ENCODE results near the gene CFAP77. TPM values are rescaled to one million over a fixed set of nuclear protein-coding genes. Genes with fewer than 3 reads are reported as not detected.

Gene CFAP77
- total and polyA plus RNA-seq, 9 donors: 0.11 to 0.16 (median 0.12) TPM; not detected in 6

DNA sequence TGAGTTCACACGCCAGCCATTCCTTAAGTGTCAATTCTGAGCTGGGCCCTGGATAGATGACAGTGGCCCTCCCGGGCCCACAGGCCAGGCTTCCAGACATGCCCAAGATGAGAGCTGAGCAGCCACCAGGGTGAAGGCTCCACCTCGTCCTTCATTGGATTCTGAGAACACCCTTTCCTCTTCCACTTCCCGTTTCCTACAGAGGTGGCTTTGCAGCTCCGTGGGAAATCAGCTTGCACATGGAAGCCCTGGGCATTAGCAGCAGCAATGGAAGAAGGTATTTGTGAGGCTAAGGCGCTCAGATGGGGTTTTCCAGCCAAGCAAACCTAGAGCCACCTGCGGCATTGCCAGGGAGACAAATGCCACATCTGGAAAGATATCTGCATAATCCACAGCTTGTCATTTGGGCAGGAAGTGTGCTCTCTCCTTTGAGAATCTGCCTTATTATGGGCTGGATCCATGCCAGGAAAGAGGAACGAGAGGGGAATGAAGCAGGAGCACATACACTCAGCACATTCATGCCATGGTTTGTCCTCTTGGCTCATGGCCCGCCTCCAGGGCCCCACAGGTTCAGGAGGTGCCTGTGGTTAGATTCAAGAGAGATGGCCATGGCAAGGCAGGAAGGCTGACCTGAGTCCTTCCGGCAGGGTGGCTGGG is 34.1 kb downstream of the CFAP77 start:
- peaks cover 19% of the 10 kb centered on the region for H3K27me3 ChIP-seq (ENCODE audit: control insufficient read depth, insufficient read depth, low read length)
- H3K9me3 ChIP-seq (replicated peaks; ENCODE audit: control insufficient read depth, low read depth, low read length): no peaks in the 10 kb centered on the region
- DNase-seq: peak; percentile 11
- 59% methylated on average over 7 of the region's 10 CpGs for WGBS (ENCODE audit: insufficient coverage)
- no peaks in the 10 kb centered on the region for H3K4me1 ChIP-seq (ENCODE audit: control insufficient read depth, insufficient read depth, low read length)
- no peak overlapping the region for H3K27ac ChIP-seq (ENCODE audit: low read length)
- H3K36me3 ChIP-seq (ENCODE audit: control insufficient read depth, insufficient read depth, low read length): no peaks in the 10 kb centered on the region
- H3K4me3 ChIP-seq (ENCODE audit: low read length): no peak overlapping the region

DNA sequence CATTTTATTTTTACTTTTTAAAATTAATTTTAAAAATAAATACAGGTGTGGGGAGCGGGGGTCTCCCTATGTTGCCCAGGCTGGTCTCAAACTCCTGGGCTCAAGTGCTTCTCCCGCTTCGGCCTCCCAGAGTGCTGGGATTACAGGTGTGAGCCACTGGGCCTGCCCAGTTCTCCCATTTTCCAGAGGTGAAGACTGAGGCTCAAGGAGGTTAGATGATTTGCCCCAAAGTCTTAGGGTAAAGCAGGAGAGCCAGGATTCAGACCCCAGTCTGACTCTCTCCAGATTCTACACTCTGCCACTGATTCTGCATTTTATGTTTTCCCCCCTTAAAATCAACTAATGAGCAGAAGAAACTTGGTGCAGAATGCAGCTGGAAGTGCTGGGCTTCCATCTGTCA is 36.9 kb downstream of the CFAP77 start:
- no peak overlapping the region for H3K27ac ChIP-seq (ENCODE audit: low read length)
- H3K4me1 ChIP-seq (ENCODE audit: control insufficient read depth, insufficient read depth, low read length): no peaks in the 10 kb centered on the region
- WGBS (ENCODE audit: insufficient coverage): 80% methylated on average over 1 of the region's 3 CpGs
- no peak overlapping the region for H3K4me3 ChIP-seq (ENCODE audit: low read length)
- no peaks in the 10 kb centered on the region for H3K36me3 ChIP-seq (ENCODE audit: control insufficient read depth, insufficient read depth, low read length)
- no peak for DNase-seq
- peaks cover 9% of the 10 kb centered on the region for H3K27me3 ChIP-seq (ENCODE audit: control insufficient read depth, insufficient read depth, low read length)
- H3K9me3 ChIP-seq (replicated peaks; ENCODE audit: control insufficient read depth, low read depth, low read length): no peaks in the 10 kb centered on the region

DNA sequence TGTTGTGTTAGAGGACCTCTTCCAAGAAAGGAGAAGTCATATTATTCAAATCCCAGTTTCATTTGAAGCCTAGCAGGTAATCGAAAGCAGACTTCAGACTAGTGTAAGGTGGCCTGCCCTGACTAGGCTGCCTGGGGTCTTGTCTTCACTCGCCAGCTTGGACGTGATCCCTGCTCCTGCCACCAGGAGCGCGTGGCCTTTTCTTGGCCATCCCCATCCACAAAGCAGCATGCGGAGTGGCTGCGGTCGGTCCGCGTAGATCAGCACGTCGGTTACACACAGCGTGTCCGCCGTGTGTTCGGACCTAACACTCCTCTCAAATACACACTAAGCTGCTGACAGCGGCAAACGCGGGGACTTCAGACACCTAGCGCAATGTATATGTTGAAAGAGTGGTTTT is 37.3 kb downstream of the CFAP77 start:
- no peaks in the 10 kb centered on the region for H3K36me3 ChIP-seq (ENCODE audit: control insufficient read depth, insufficient read depth, low read length)
- no peak for DNase-seq
- no peaks in the 10 kb centered on the region for H3K9me3 ChIP-seq (replicated peaks; ENCODE audit: control insufficient read depth, low read depth, low read length)
- H3K4me1 ChIP-seq (ENCODE audit: control insufficient read depth, insufficient read depth, low read length): no peaks in the 10 kb centered on the region
- no peak overlapping the region for H3K4me3 ChIP-seq (ENCODE audit: low read length)
- WGBS (ENCODE audit: insufficient coverage): 40% methylated on average over 8 of the region's 20 CpGs
- peaks cover 7% of the 10 kb centered on the region for H3K27me3 ChIP-seq (ENCODE audit: control insufficient read depth, insufficient read depth, low read length)
- H3K27ac ChIP-seq (ENCODE audit: low read length): no peak overlapping the region

DNA sequence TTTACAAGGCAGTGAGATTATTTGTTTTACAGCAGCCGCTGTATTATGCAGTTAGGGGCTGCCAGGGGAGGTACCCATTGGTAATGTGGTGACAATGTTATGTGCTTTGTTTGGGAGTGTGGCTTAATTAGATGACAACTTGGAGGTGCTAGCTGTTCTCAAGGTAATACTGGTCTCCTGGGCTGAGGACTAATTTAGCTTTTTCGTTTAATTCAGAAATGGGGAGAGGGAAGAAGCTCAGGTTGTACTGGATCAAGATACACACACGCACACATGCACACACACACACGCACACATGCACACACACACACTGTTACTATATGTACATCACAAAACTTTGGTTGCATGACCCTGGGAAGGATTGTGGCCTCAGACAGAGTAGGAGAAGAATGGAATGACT is 37.9 kb downstream of the CFAP77 start:
- no peaks in the 10 kb centered on the region for H3K4me1 ChIP-seq (ENCODE audit: control insufficient read depth, insufficient read depth, low read length)
- H3K27ac ChIP-seq (ENCODE audit: low read length): no peak overlapping the region
- no peak overlapping the region for H3K4me3 ChIP-seq (ENCODE audit: low read length)
- no peaks in the 10 kb centered on the region for H3K9me3 ChIP-seq (replicated peaks; ENCODE audit: control insufficient read depth, low read depth, low read length)
- no peaks in the 10 kb centered on the region for H3K36me3 ChIP-seq (ENCODE audit: control insufficient read depth, insufficient read depth, low read length)
- H3K27me3 ChIP-seq (ENCODE audit: control insufficient read depth, insufficient read depth, low read length): peaks cover 7% of the 10 kb centered on the region
- WGBS (ENCODE audit: insufficient coverage): 67% methylated on average over 1 of the region's 4 CpGs
- DNase-seq: no peak

DNA sequence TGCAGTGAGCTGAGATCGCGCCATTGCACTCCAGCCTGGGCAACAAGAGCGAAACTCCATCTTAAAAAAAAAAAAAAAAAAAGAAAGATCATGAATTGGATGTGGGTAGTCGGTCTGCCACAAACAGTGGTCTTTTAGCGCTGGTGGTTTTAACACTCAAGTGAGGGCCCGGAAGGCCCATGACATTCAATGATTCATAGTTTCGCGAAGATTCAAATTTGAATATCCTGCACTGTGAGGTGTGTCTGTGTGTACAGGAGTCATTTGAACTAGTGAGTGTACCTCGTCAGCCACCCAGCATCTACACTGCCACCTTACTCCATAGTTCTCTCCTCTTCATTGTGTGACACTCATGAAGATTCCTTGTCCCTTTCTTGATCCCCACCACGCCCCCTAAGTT is 41.3 kb downstream of the CFAP77 start:
- Histone ChIP-seq H3K27me3 (ENCODE audit: control insufficient read depth, insufficient read depth, low read length) (peaks cover 11% of the 10 kb centered on the region), H3K36me3 (ENCODE audit: control insufficient read depth, insufficient read depth, low read length) (no peaks in the 10 kb centered on the region), H3K9me3 (replicated peaks; ENCODE audit: control insufficient read depth, low read depth, low read length) (no peaks in the 10 kb centered on the region), H3K27ac (ENCODE audit: low read length) (no peak overlapping the region), H3K4me1 (ENCODE audit: control insufficient read depth, insufficient read depth, low read length) (no peaks in the 10 kb centered on the region), H3K4me3 (ENCODE audit: low read length) (no peak overlapping the region)
- WGBS (ENCODE audit: insufficient coverage): 63% methylated on average over 1 of the region's 10 CpGs
- no peak for DNase-seq

DNA sequence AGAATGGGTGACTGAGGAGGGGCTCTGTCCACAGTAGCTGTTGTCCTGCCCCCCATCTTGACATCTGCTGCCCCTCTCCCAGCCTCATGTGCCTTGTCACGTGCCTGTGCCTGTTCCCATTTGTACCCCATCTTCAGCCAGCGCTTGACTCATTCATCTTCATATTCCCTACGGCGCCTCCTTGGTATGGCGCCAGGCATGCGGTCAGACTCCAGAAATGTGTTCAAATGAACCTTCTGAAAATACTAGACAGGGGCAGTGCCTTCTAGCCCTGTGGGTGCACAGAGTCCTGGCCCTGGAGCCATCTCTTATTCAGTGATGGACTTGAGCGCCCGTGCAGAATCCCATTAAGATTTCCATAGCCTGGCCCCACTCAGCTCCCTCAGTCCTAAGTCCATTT is 46.2 kb downstream of the CFAP77 start:
- WGBS (ENCODE audit: insufficient coverage): 73% methylated on average over 5 of the region's 8 CpGs
- Histone ChIP-seq H3K4me1 (ENCODE audit: control insufficient read depth, insufficient read depth, low read length) (peaks cover 2% of the 10 kb centered on the region), H3K9me3 (replicated peaks; ENCODE audit: control insufficient read depth, low read depth, low read length) (no peaks in the 10 kb centered on the region), H3K27me3 (ENCODE audit: control insufficient read depth, insufficient read depth, low read length) (peaks cover 26% of the 10 kb centered on the region), H3K4me3 (ENCODE audit: low read length) (no peak overlapping the region), H3K36me3 (ENCODE audit: control insufficient read depth, insufficient read depth, low read length) (no peaks in the 10 kb centered on the region), H3K27ac (ENCODE audit: low read length) (no peak overlapping the region)
- no peak for DNase-seq

DNA sequence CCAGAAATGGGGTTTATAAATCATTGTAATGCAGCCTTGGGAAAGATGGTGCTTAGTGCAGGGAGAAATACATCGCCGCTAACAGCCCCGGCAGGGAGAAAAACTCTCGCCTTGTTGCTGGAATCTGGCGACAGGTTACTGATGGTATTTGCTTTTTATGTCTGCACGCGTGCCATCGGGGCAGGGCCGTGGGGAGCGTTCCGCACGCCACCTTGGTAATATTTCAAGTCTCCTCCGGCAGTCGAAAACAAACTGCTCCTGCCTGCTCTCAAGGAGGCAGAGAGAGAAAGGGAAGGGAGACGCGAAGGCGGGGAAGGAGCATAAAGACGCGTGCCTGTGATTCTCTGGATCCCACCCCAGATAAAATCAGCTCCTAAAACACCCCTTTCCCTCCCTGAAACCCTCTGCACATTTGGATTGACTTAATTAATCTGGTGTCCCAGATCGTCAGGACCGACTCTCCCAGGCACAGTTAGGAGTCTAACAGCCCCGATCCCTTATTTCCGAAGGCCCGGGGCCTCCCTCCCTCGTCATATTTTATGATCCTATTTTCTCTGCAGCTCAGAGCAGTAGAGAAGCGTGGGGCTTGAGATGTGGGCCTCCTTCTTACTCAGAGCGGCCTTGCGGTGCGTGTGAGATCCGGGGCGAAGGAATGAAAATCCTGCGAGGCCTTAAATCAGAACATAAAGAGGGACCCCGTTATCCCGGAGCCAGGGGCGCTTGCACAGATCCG is 47.7 kb downstream of the CFAP77 start:
- Histone ChIP-seq H3K4me3 (ENCODE audit: low read length) (no peak overlapping the region), H3K4me1 (ENCODE audit: control insufficient read depth, insufficient read depth, low read length) (peaks cover 2% of the 10 kb centered on the region), H3K27me3 (ENCODE audit: control insufficient read depth, insufficient read depth, low read length) (peaks cover 29% of the 10 kb centered on the region), H3K36me3 (ENCODE audit: control insufficient read depth, insufficient read depth, low read length) (no peaks in the 10 kb centered on the region), H3K9me3 (replicated peaks; ENCODE audit: control insufficient read depth, low read depth, low read length) (no peaks in the 10 kb centered on the region), H3K27ac (ENCODE audit: low read length) (no peak overlapping the region)
- DNase-seq: peak; percentile 7
- 28% methylated on average over 19 of the region's 36 CpGs for WGBS (ENCODE audit: insufficient coverage)

DNA sequence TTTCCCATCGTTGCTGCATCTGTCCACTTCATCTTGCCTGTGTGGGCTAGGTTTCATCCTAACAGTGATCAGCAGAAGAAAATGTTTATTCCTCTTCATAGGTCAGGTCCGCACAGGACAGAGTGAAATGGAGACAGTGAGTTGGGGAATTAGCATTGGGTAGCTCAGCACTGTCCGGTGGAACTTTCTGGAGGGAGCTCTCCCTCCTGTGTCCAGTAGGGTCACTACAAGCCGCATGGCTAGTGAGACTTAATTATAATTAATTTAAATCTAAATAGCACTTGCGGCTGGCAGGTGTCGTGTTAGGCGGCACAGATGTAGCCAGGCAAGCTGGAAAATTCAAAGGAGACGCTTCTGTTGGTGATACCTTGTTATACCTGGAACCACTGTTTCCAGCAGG is 48.4 kb downstream of the CFAP77 start:
- no peak overlapping the region for H3K4me3 ChIP-seq (ENCODE audit: low read length)
- peaks cover 29% of the 10 kb centered on the region for H3K27me3 ChIP-seq (ENCODE audit: control insufficient read depth, insufficient read depth, low read length)
- no CpG with 5 or more reads among the region's 8 CpGs for WGBS (ENCODE audit: insufficient coverage)
- H3K4me1 ChIP-seq (ENCODE audit: control insufficient read depth, insufficient read depth, low read length): peaks cover 2% of the 10 kb centered on the region
- no peaks in the 10 kb centered on the region for H3K9me3 ChIP-seq (replicated peaks; ENCODE audit: control insufficient read depth, low read depth, low read length)
- H3K36me3 ChIP-seq (ENCODE audit: control insufficient read depth, insufficient read depth, low read length): no peaks in the 10 kb centered on the region
- DNase-seq: no peak
- H3K27ac ChIP-seq (ENCODE audit: low read length): no peak overlapping the region

DNA sequence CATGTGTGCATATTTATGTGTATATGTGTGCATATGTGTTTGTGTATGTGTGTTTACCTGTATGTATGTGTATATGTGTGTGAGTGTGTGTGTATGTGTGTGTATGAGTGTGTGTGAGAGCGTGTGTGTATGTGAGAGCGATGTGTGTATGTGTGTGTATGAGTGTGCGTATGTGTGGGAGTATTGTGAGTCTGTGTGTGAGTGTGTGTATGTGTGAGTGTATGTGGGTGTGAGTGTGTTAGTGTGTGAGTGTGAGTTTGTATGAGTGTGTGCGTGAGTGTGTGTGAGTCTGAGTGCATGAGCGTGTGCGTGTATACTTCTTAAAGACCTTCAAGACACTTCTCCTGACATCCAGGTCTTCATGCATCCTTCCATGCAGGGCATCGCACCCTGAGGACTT is 49.6 kb downstream of the CFAP77 start:
- Histone ChIP-seq H3K9me3 (replicated peaks; ENCODE audit: control insufficient read depth, low read depth, low read length) (no peaks in the 10 kb centered on the region), H3K27me3 (ENCODE audit: control insufficient read depth, insufficient read depth, low read length) (peaks cover 32% of the 10 kb centered on the region), H3K27ac (ENCODE audit: low read length) (no peak overlapping the region), H3K4me3 (ENCODE audit: low read length) (no peak overlapping the region), H3K36me3 (ENCODE audit: control insufficient read depth, insufficient read depth, low read length) (no peaks in the 10 kb centered on the region), H3K4me1 (ENCODE audit: control insufficient read depth, insufficient read depth, low read length) (peaks cover 2% of the 10 kb centered on the region)
- DNase-seq: no peak
- WGBS (ENCODE audit: insufficient coverage): 100% methylated on average over 3 of the region's 7 CpGs

DNA sequence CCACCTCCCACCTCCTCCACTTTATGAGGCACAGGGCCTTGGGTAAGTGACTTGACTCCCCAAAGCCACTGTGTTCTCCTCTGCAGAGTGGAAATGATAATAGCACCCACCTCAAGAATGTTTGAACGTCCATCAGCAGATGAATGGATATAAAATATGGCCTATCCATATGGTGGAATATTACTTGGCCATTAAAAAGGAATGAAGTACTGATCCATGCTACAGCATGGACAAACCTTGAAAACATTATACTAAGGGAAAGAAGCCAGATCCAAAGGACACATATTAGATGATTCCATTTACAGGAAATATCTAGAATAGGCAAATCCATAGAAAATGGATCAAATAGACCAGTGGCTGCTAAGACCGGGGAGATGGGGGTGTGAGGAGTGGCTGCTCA is 50.2 kb downstream of the CFAP77 start:
- Histone ChIP-seq H3K9me3 (replicated peaks; ENCODE audit: control insufficient read depth, low read depth, low read length) (no peaks in the 10 kb centered on the region), H3K27me3 (ENCODE audit: control insufficient read depth, insufficient read depth, low read length) (peaks cover 32% of the 10 kb centered on the region), H3K27ac (ENCODE audit: low read length) (no peak overlapping the region), H3K36me3 (ENCODE audit: control insufficient read depth, insufficient read depth, low read length) (no peaks in the 10 kb centered on the region), H3K4me1 (ENCODE audit: control insufficient read depth, insufficient read depth, low read length) (peaks cover 2% of the 10 kb centered on the region), H3K4me3 (ENCODE audit: low read length) (no peak overlapping the region)
- no CpG with 5 or more reads among the region's 2 CpGs for WGBS (ENCODE audit: insufficient coverage)
- no peak for DNase-seq
